ENCODE results near the gene ANKH. TPM values are rescaled to one million over a fixed set of nuclear protein-coding genes. Genes with fewer than 3 reads are reported as not detected.

Gene ANKH
- polyA plus RNA-seq, 2 of the 4 experiments (the other 2 are of a cell fraction), result 11.7 to 17.3 TPM

DNA sequence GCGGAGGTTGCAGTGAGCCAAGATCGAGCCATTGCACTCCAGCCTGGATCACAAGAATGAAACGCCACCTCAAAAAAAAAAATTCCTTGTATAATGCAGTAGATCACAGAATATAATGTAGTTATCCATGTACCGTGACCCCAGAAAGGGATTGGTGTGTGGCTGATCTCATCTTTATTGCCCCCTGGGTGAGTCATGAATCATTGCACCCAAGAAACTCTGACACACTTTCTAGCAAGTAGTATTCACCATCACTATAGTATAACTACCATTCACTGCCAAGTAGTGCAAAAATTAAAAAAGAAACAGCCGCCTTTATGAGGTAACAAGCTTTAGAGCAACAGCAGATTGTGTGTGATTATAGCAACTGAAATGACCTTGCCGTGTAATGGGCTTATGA, 23.7 kb upstream of the ANKH start:
- Histone ChIP-seq H3K4me3 (no peak overlapping the region), H3K27ac (no peak overlapping the region), H3K4me1 (no peaks in the 10 kb centered on the region), H3K9me3 (no peaks in the 10 kb centered on the region), H3K4me2 (no peak overlapping the region)
- ATAC-seq, result no peak
- CTCF ChIA-PET, result interaction anchor here (0.9 to 1.1 kb wide), 3 partner anchors 10 to 22 kb away, joined by 3 to 4 read pairs (median 3); no protein-coding TSS in a partner anchor
- FAIRE-seq, result no peak
- POLR2A ChIA-PET, result no interaction called here
- TF ChIP-seq ZC3H11A (IDR thresholded peaks at IDR 0.05), result no peak
- no peak for TF ChIP-seq FOSB (CRISPR knock-in tag; IDR thresholded peaks at IDR 0.05)
- no peak for TF ChIP-seq TP53 (CRISPR knock-in tag; IDR thresholded peaks at IDR 0.05)
- TF ChIP-seq, protein P1, sequence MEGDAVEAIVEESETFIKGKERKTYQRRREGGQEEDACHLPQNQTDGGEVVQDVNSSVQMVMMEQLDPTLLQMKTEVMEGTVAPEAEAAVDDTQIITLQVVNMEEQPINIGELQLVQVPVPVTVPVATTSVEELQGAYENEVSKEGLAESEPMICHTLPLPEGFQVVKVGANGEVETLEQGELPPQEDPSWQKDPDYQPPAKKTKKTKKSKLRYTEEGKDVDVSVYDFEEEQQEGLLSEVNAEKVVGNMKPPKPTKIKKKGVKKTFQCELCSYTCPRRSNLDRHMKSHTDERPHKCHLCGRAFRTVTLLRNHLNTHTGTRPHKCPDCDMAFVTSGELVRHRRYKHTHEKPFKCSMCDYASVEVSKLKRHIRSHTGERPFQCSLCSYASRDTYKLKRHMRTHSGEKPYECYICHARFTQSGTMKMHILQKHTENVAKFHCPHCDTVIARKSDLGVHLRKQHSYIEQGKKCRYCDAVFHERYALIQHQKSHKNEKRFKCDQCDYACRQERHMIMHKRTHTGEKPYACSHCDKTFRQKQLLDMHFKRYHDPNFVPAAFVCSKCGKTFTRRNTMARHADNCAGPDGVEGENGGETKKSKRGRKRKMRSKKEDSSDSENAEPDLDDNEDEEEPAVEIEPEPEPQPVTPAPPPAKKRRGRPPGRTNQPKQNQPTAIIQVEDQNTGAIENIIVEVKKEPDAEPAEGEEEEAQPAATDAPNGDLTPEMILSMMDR (IDR thresholded peaks at IDR 0.05), result no peak
- TF ChIP-seq HOXB5 (CRISPR knock-in tag; IDR thresholded peaks at IDR 0.05), result no peak
- no peak for TF ChIP-seq BHLHE40 (IDR thresholded peaks at IDR 0.05; ENCODE audit: low read depth, low read length)
- TF ChIP-seq, protein P2, sequence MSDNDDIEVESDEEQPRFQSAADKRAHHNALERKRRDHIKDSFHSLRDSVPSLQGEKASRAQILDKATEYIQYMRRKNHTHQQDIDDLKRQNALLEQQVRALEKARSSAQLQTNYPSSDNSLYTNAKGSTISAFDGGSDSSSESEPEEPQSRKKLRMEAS (IDR thresholded peaks at IDR 0.05), result no peak
- no peak for TF ChIP-seq PHF8 (IDR thresholded peaks at IDR 0.05; ENCODE audit: borderline replicate concordance, low read depth)
- no peak for TF ChIP-seq TFCP2L1 (CRISPR knock-in tag; IDR thresholded peaks at IDR 0.05)
- no peak for TF ChIP-seq ESRRA (IDR thresholded peaks at IDR 0.05; ENCODE audit: borderline replicate concordance, low read length)
- no peak for TF ChIP-seq JUNB (IDR thresholded peaks at IDR 0.05)
- TF ChIP-seq NFE2L2 (conservative IDR thresholded peaks at IDR 0.05; ENCODE audit: low read length), result no peak
- no peak for TF ChIP-seq RAD21 (conservative IDR thresholded peaks at IDR 0.05 in 1 of 2, IDR thresholded peaks at IDR 0.05 in 1 of 2)
- TF ChIP-seq EHMT2 (IDR thresholded peaks at IDR 0.05; ENCODE audit: low read depth), result no peak
- no peak for TF ChIP-seq HOXB13 (CRISPR knock-in tag; IDR thresholded peaks at IDR 0.05; ENCODE audit: low read depth)
- no peak for TF ChIP-seq ZNF302 (CRISPR knock-in tag; IDR thresholded peaks at IDR 0.05)
- no peak for TF ChIP-seq RNF2 (IDR thresholded peaks at IDR 0.05; ENCODE audit: borderline replicate concordance, low read depth)
- no peak for TF ChIP-seq JUN (IDR thresholded peaks at IDR 0.05)
- WGBS (ENCODE audit: missing lambda C conversion rate), result 73% methylated on average over 6 of the region's 6 CpGs
- no peak for DNase-seq (ENCODE audit: low read depth in 1 of 2, low spot score in 1 of 2)

DNA sequence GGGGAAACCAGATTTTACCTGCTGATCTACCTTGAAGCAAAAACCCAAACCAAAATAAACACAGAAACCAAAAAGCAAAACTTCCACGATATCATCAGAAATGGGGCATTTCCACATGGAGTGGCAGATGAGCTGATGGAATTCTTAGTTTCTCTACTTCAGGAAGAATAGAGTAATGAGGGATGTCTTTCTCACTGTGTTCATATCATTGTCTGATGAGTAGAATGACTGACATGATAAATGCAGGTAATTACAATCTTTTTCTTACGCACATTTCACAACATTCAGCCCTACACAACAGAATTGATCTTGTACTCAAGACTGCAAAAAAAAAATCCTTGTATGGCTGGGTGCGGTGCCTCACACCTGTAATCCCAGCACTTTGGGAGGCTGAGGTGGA, 23.2 kb upstream of the ANKH start:
- POLR2A ChIA-PET, result no interaction called here
- Histone ChIP-seq H3K4me2 (no peak overlapping the region), H3K4me3 (no peak overlapping the region), H3K27ac (no peak overlapping the region), H3K9me3 (no peaks in the 10 kb centered on the region), H3K4me1 (no peaks in the 10 kb centered on the region)
- 83% methylated on average over 3 of the region's 3 CpGs for WGBS (ENCODE audit: missing lambda C conversion rate)
- no peak for DNase-seq (ENCODE audit: low read depth in 1 of 2, low spot score in 1 of 2)
- CTCF ChIA-PET, result interaction anchor here (0.9 to 1.1 kb wide), 3 partner anchors 10 to 23 kb away, joined by 3 to 4 read pairs (median 3); no protein-coding TSS in a partner anchor
- TF ChIP-seq, protein P3, sequence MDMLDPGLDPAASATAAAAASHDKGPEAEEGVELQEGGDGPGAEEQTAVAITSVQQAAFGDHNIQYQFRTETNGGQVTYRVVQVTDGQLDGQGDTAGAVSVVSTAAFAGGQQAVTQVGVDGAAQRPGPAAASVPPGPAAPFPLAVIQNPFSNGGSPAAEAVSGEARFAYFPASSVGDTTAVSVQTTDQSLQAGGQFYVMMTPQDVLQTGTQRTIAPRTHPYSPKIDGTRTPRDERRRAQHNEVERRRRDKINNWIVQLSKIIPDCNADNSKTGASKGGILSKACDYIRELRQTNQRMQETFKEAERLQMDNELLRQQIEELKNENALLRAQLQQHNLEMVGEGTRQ (IDR thresholded peaks at IDR 0.05), result no peak
- no peak for TF ChIP-seq POLR2AphosphoS2 (conservative IDR thresholded peaks at IDR 0.05; ENCODE audit: low read length)
- TF ChIP-seq NFE2L2 (conservative IDR thresholded peaks at IDR 0.05; ENCODE audit: low read length), result no peak
- TF ChIP-seq, protein P4, sequence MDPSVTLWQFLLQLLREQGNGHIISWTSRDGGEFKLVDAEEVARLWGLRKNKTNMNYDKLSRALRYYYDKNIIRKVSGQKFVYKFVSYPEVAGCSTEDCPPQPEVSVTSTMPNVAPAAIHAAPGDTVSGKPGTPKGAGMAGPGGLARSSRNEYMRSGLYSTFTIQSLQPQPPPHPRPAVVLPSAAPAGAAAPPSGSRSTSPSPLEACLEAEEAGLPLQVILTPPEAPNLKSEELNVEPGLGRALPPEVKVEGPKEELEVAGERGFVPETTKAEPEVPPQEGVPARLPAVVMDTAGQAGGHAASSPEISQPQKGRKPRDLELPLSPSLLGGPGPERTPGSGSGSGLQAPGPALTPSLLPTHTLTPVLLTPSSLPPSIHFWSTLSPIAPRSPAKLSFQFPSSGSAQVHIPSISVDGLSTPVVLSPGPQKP (IDR thresholded peaks at IDR 0.05; ENCODE audit: low read depth, low read length), result no peak
- no peak for TF ChIP-seq FOSB (CRISPR knock-in tag; IDR thresholded peaks at IDR 0.05)
- TF ChIP-seq MYC (IDR thresholded peaks at IDR 0.05; ENCODE audit: borderline replicate concordance, low read length), result no peak
- TF ChIP-seq, protein P5, sequence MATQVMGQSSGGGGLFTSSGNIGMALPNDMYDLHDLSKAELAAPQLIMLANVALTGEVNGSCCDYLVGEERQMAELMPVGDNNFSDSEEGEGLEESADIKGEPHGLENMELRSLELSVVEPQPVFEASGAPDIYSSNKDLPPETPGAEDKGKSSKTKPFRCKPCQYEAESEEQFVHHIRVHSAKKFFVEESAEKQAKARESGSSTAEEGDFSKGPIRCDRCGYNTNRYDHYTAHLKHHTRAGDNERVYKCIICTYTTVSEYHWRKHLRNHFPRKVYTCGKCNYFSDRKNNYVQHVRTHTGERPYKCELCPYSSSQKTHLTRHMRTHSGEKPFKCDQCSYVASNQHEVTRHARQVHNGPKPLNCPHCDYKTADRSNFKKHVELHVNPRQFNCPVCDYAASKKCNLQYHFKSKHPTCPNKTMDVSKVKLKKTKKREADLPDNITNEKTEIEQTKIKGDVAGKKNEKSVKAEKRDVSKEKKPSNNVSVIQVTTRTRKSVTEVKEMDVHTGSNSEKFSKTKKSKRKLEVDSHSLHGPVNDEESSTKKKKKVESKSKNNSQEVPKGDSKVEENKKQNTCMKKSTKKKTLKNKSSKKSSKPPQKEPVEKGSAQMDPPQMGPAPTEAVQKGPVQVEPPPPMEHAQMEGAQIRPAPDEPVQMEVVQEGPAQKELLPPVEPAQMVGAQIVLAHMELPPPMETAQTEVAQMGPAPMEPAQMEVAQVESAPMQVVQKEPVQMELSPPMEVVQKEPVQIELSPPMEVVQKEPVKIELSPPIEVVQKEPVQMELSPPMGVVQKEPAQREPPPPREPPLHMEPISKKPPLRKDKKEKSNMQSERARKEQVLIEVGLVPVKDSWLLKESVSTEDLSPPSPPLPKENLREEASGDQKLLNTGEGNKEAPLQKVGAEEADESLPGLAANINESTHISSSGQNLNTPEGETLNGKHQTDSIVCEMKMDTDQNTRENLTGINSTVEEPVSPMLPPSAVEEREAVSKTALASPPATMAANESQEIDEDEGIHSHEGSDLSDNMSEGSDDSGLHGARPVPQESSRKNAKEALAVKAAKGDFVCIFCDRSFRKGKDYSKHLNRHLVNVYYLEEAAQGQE (IDR thresholded peaks at IDR 0.05), result no peak
- no peak for TF ChIP-seq TP53 (CRISPR knock-in tag; IDR thresholded peaks at IDR 0.05)
- TF ChIP-seq, protein P6, sequence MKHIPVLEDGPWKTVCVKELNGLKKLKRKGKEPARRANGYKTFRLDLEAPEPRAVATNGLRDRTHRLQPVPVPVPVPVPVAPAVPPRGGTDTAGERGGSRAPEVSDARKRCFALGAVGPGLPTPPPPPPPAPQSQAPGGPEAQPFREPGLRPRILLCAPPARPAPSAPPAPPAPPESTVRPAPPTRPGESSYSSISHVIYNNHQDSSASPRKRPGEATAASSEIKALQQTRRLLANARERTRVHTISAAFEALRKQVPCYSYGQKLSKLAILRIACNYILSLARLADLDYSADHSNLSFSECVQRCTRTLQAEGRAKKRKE (CRISPR knock-in tag; IDR thresholded peaks at IDR 0.05; ENCODE audit: low read depth), result no peak
- FAIRE-seq, result no peak
- ATAC-seq, result no peak
